GM19023 (cell line): ENCODE measurements around the gene NFIB.

ENCODE experiments used
- ATAC-seq: cut with Tn5 transposase; IDR thresholded peaks from one replicate; pipeline ENCODE4 v1.9.1; 2021; ENCODE audit warnings: mild to moderate bottlenecking, moderate library complexity; ENCODE audit not compliant: unreplicated experiment

The NFIB gene

GRCh38 chr9:14086495-14086894, 227.4 kb downstream of the NFIB start:
- no peak for ATAC-seq

GRCh38 chr9:14085810-14086209, 228.1 kb downstream of the NFIB start:
- ATAC-seq: no peak

GRCh38 chr9:14084867-14085266, 229.1 kb downstream of the NFIB start:
- ATAC-seq: no peak

- ATAC-seq: no peak
These were observed 230.6 kb downstream of the NFIB start for GRCh38 chr9:14083366-14083765.

- no peak for ATAC-seq
These were observed 231.2 kb downstream of the NFIB start for GRCh38 chr9:14082732-14083131.

- ATAC-seq: no peak
These were observed 232.2 kb downstream of the NFIB start for GRCh38 chr9:14081745-14082144.

- ATAC-seq: no peak
These were observed 232.9 kb downstream of the NFIB start for GRCh38 chr9:14080959-14081542.

- ATAC-seq: no peak
These were observed 234.5 kb downstream of the NFIB start for GRCh38 chr9:14079440-14079839.

- ATAC-seq: no peak
These were observed 236.3 kb downstream of the NFIB start for GRCh38 chr9:14077672-14078071.

GRCh38 chr9:14075218-14075617, 238.7 kb downstream of the NFIB start:
- ATAC-seq: no peak

GRCh38 chr9:14072850-14073249, 241.1 kb downstream of the NFIB start:
- ATAC-seq: no peak

GRCh38 chr9:14071484-14071883, 242.5 kb downstream of the NFIB start:
- ATAC-seq: no peak

- ATAC-seq: no peak
These were observed 245.3 kb downstream of the NFIB start for GRCh38 chr9:14068690-14069089.

- ATAC-seq: no peak
These were observed 247.1 kb downstream of the NFIB start for GRCh38 chr9:14066831-14067230.

GRCh38 chr9:14066032-14066431, 247.9 kb downstream of the NFIB start:
- no peak for ATAC-seq

GRCh38 chr9:14064940-14065339, 249.0 kb downstream of the NFIB start:
- ATAC-seq: no peak

GRCh38 chr9:14063756-14064155, 250.2 kb downstream of the NFIB start:
- no peak for ATAC-seq

GRCh38 chr9:14062586-14063221, 251.2 kb downstream of the NFIB start:
- ATAC-seq: no peak

GRCh38 chr9:14061936-14062585, 251.9 kb downstream of the NFIB start:
- ATAC-seq: no peak

GRCh38 chr9:14058325-14058688, 255.6 kb downstream of the NFIB start:
- ATAC-seq: no peak

- no peak for ATAC-seq
These were observed 256.3 kb downstream of the NFIB start for GRCh38 chr9:14057368-14058324.
